Neural progenitor cell (in vitro differentiated cells): Measurements from ENCODE around the gene TCF4. TPM values are rescaled to one million over a fixed set of nuclear protein-coding genes. Genes with fewer than 3 reads are reported as not detected.
A peak's percentile ranks its signal among the peaks of the same experiment; 100 is the strongest.

Experiments
- DNase-seq: peaks from one replicate; pipeline ENCODE4 v3.0.0-alpha.2; 2016; ENCODE audit warnings: low spot score
- H2AFZ ChIP-seq: fragments of 200-600 bp; sonication (generic); replicated peaks from 2 replicates; pipeline ENCODE4 v1.6.1; 2016; ENCODE audit warnings: antibody characterized with exemption
- H3F3A ChIP-seq: fragments of 200-600 bp; sonication (generic); 2 replicates; pipeline ENCODE4 v1.6.1; 2016; ENCODE audit warnings: antibody characterized with exemption, low read depth
- H3K27ac ChIP-seq: fragments of 200-600 bp; sonication (generic); 2 replicates; pipeline ENCODE4 v1.5.1; 2016; ENCODE audit warnings: mild to moderate bottlenecking
- H3K27me3 ChIP-seq: fragments of 200-600 bp; sonication (generic); 2 replicates; pipeline ENCODE4 v1.6.1; 2016; ENCODE audit warnings: mild to moderate bottlenecking, moderate library complexity
- H3K36me3 ChIP-seq: fragments of 200-600 bp; sonication (generic); 2 replicates; pipeline ENCODE4 v1.5.1; 2016
- H3K4me1 ChIP-seq: fragments of 200-600 bp; sonication (generic); 2 replicates; pipeline ENCODE4 v1.6.1; 2016; ENCODE audit warnings: mixed run types
- H3K4me2 ChIP-seq: fragments of 200-600 bp; sonication (generic); 2 replicates; pipeline ENCODE4 v1.6.1; 2016
- H3K4me3 ChIP-seq: fragments of 200-600 bp; sonication (generic); 2 replicates; pipeline ENCODE4 v1.5.1; 2016
- H3K79me2 ChIP-seq: fragments of 200-600 bp; sonication (generic); 2 replicates; pipeline ENCODE4 v1.6.1; 2016; ENCODE audit warnings: low read depth
- H3K9ac ChIP-seq: fragments of 200-600 bp; sonication (generic); 2 replicates; pipeline ENCODE4 v1.6.1; 2016
- H3K9me3 ChIP-seq: fragments of 200-600 bp; sonication (generic); 2 replicates; pipeline ENCODE4 v1.5.1; 2016; ENCODE audit warnings: low read depth
- H4K20me1 ChIP-seq: fragments of 200-600 bp; sonication (generic); 2 replicates; pipeline ENCODE4 v1.6.1; 2016; ENCODE audit warnings: low read depth
- H3K27ac Mint-ChIP-seq: 3 replicates; pipeline ENCODE4 v1.8.0; 2021; ENCODE audit warnings: mixed read lengths
- H3K27me3 Mint-ChIP-seq: 2 replicates; pipeline ENCODE4 v1.8.0; 2022; ENCODE audit warnings: low read depth, mild to moderate bottlenecking, inconsistent platforms, moderate library complexity, mixed read lengths; ENCODE audit not compliant: insufficient read depth
- H3K36me3 Mint-ChIP-seq: 3 replicates; pipeline ENCODE4 v1.8.0; 2021; ENCODE audit warnings: mixed read lengths
- H3K4me1 Mint-ChIP-seq: 3 replicates; pipeline ENCODE4 v1.8.0; 2021; ENCODE audit warnings: mixed read lengths
- H3K4me3 Mint-ChIP-seq: 3 replicates; pipeline ENCODE4 v1.8.0; 2021; ENCODE audit warnings: mild to moderate bottlenecking, moderate library complexity, mixed read lengths
- H3K9me3 Mint-ChIP-seq: 3 replicates; pipeline ENCODE4 v1.8.0; 2020; ENCODE audit warnings: mixed read lengths
- EZH2 ChIP-seq: fragments of 200-600 bp; sonication (generic); IDR thresholded peaks from 2 replicates; pipeline ENCODE4 v1.6.1; 2017; ENCODE audit warnings: antibody characterized with exemption, mild to moderate bottlenecking, moderate library complexity
- EZH2phosphoT487 ChIP-seq: fragments of 200-600 bp; sonication (generic); IDR thresholded peaks from 2 replicates; pipeline ENCODE4 v1.6.1; 2017; ENCODE audit warnings: antibody characterized with exemption
- total RNA-seq: library from RNA; depleted of rRNA; stranded (reverse); fragments of >200 nt; gene quantifications from 2 replicates; pipeline ENCODE4 v1.2.3, GENCODE V29; 2015; ENCODE audit warnings: low replicate concordance
- TF ChIP-seq, protein P1 (sequence below): fragments of 200-600 bp; sonication (generic); IDR thresholded peaks from 2 replicates; pipeline ENCODE4 v1.5.1; 2017; ENCODE audit warnings: antibody characterized with exemption, mild to moderate bottlenecking

The TCF4 gene
- total RNA-seq, 1 donor from 2014 or later = 161 TPM

DNA sequence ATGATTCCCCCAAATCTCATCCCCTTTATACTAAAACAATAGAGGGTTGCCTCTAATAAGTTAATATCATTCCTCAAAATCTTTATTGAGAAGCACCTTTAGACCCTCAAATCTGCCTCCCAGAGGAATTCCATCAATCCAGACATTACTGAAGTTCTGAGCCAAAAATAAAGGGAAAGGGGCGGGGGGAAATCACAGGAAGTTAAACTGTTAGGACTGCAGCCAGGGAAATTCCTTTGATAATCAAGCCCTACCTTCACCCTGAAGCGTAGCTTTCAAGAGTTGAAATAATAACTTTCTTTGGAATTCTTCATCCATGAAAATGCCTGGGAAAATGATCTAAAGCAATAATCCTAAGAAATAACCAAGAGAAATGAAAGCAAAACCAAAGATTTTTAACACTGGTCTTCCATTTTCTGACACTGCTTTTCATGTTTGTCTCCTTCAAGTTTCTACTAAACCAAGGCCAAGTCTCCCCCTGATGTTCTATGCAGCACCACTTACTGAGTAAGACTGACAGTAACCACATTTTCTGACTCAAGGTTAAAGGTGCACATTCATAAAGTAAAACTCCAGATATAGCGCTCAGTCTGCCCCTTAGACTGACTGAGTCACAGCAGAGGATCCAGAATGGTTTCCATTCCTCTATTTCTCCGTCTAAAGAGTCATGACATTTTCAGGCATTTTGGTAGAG lies 78.2 kb downstream of the TCF4 start:
- H3F3A ChIP-seq = no peaks in the 10 kb centered on the region
- H3K9me3 Mint-ChIP-seq = peaks cover 6% of the 10 kb centered on the region
- TF ChIP-seq EZH2 (no peak), EZH2phosphoT487 (no peak)
- TF ChIP-seq, protein P1, sequence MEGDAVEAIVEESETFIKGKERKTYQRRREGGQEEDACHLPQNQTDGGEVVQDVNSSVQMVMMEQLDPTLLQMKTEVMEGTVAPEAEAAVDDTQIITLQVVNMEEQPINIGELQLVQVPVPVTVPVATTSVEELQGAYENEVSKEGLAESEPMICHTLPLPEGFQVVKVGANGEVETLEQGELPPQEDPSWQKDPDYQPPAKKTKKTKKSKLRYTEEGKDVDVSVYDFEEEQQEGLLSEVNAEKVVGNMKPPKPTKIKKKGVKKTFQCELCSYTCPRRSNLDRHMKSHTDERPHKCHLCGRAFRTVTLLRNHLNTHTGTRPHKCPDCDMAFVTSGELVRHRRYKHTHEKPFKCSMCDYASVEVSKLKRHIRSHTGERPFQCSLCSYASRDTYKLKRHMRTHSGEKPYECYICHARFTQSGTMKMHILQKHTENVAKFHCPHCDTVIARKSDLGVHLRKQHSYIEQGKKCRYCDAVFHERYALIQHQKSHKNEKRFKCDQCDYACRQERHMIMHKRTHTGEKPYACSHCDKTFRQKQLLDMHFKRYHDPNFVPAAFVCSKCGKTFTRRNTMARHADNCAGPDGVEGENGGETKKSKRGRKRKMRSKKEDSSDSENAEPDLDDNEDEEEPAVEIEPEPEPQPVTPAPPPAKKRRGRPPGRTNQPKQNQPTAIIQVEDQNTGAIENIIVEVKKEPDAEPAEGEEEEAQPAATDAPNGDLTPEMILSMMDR = no peak
- no peaks in the 10 kb centered on the region for H3K9me3 ChIP-seq
- peak overlapping the region; percentile 24 for H3K27ac Mint-ChIP-seq
- H3K27me3 ChIP-seq = no peaks in the 10 kb centered on the region
- peaks cover 41% of the 10 kb centered on the region for H4K20me1 ChIP-seq
- H3K27me3 Mint-ChIP-seq = no peaks in the 10 kb centered on the region
- peaks cover 29% of the 10 kb centered on the region for H3K4me1 Mint-ChIP-seq
- peaks cover 3% of the 10 kb centered on the region for H3K36me3 Mint-ChIP-seq
- peaks cover 15% of the 10 kb centered on the region for H3K4me1 ChIP-seq
- H3K79me2 ChIP-seq = peaks cover 96% of the 10 kb centered on the region
- no peaks in the 10 kb centered on the region for H3K36me3 ChIP-seq
- no peak overlapping the region for H3K4me3 Mint-ChIP-seq
- no peak overlapping the region for H3K9ac ChIP-seq
- DNase-seq = no peak
- no peak overlapping the region for H2AFZ ChIP-seq
- H3K4me2 ChIP-seq = no peak overlapping the region
- H3K27ac ChIP-seq = no peak overlapping the region
- H3K4me3 ChIP-seq = no peak overlapping the region

DNA sequence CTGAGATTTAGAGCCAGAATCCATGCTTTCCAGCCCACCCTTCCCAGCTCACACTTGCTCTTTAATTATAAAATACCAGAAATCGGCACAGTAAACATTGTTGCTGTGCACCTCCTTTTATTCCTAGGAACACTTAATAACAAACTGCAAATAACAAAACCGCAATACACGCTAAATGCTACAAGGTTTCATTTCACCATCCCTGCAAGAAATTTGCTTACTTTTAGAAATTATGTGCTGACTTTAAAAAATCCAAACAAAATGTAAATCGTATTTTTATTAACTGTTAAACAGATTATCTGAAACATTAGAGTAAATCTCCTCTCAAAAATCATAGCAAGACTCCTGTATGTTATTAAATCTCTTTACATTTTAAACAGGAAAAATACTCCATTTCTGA lies 79.3 kb downstream of the TCF4 start:
- H3K9ac ChIP-seq = no peak overlapping the region
- no peak overlapping the region for H3K4me3 ChIP-seq
- no peak overlapping the region for H3K4me2 ChIP-seq

DNA sequence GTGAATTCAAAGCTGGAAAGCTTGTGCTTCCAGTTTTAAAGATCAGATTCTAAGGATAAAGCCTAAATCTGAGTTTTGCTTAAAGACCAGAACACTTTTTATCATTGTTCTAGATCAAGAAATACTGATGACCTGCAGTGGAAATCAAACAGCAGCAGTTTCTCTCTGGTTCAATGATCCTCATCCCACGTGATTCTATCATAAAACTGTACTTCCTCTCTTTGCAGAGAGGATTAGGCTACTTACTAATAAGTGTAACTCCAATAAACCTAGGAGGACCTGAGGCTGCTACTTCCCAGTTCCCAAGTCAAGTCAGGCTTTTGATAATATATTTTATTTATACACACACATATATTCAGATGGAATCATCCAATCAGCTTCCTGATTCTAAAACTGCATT lies 81.9 kb downstream of the TCF4 start:
- Mint-ChIP-seq H3K27ac (no peak overlapping the region), H3K4me3 (no peak overlapping the region), H3K27me3 (peaks cover 3% of the 10 kb centered on the region), H3K9me3 (peaks cover 16% of the 10 kb centered on the region), H3K4me1 (peaks cover 51% of the 10 kb centered on the region), H3K36me3 (peaks cover 12% of the 10 kb centered on the region)
- Histone ChIP-seq H3K4me2 (no peak overlapping the region), H3F3A (peaks cover 12% of the 10 kb centered on the region), H3K9me3 (no peaks in the 10 kb centered on the region), H4K20me1 (peaks cover 56% of the 10 kb centered on the region), H3K36me3 (no peaks in the 10 kb centered on the region), H2AFZ (no peak overlapping the region), H3K27ac (no peak overlapping the region), H3K27me3 (no peaks in the 10 kb centered on the region), H3K4me3 (no peak overlapping the region), H3K79me2 (peaks cover 97% of the 10 kb centered on the region), H3K4me1 (peaks cover 29% of the 10 kb centered on the region), H3K9ac (no peak overlapping the region)
- DNase-seq = no peak
- TF ChIP-seq EZH2 = no peak
- TF ChIP-seq, protein P1 = no peak
- no peak for TF ChIP-seq EZH2phosphoT487

More for the DNA sequence above, 79.3 kb downstream of the TCF4 start:
- H3K36me3 Mint-ChIP-seq = peaks cover 6% of the 10 kb centered on the region
- Histone ChIP-seq H3K79me2 (peaks cover 97% of the 10 kb centered on the region), H3F3A (no peaks in the 10 kb centered on the region), H3K4me1 (peaks cover 15% of the 10 kb centered on the region), H3K27ac (no peak overlapping the region), H2AFZ (no peak overlapping the region), H3K27me3 (no peaks in the 10 kb centered on the region), H3K9me3 (no peaks in the 10 kb centered on the region), H3K36me3 (no peaks in the 10 kb centered on the region), H4K20me1 (peaks cover 48% of the 10 kb centered on the region)
- peaks cover 14% of the 10 kb centered on the region for H3K9me3 Mint-ChIP-seq
- no peak overlapping the region for H3K27ac Mint-ChIP-seq
- H3K4me3 Mint-ChIP-seq = no peak overlapping the region
- no peak for TF ChIP-seq EZH2
- no peak for TF ChIP-seq EZH2phosphoT487
- TF ChIP-seq, protein P1 = no peak
- H3K4me1 Mint-ChIP-seq = peaks cover 33% of the 10 kb centered on the region
- H3K27me3 Mint-ChIP-seq = peaks cover 2% of the 10 kb centered on the region
- DNase-seq = no peak
